GM19395 (cell line): ENCODE data around the gene AHSA1.
"Not testable (repeated sequence)": the region's sequence is repeated elsewhere in the genome, so short reads cannot be mapped to it uniquely, and the experiment has no call there.

ENCODE experiments used
- ATAC-seq: cut with Tn5 transposase; IDR thresholded peaks from one replicate; pipeline ENCODE4 v1.9.1; 2021; ENCODE audit warnings: mild to moderate bottlenecking, moderate library complexity; ENCODE audit not compliant: unreplicated experiment

AHSA1 gene

DNA sequence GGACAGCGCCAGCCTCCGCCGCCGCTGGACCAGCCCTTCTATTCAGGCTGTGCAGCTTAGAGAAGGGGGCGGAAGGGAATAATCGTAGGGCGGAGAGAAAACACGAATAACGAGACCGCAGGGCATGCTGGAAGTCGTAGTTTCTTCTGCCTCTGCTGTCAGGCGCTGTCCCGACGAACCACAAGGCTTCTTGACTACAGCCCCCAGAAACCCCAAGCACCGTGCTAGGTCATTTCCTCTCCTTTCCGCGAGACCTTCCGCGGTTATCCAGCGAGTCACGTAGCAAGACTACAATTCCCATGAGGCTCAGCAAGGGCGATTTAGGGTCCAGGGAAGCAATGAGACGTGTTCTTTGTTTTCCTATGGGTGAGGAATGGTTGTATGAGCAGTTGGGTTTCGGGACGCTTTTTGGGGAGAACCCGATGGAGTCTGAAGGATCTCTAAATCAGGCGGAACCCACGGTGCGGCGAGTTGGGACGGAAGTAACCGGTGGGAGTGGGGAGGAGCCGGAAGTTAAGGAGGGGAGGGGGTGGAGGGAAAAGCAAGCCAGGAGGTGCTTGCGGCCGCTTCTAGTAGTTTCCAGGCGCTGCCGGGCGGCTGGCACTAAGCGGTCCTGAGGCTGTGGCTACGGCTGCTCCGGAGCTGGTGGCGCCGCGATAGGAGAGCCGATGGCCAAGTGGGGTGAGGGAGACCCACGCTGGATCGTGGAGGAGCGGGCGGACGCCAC, at the start of gene AHSA1, which contains the start of gene VIPAS39:
TSS of gene AHSA1 (plus strand) at position 572 of the 727 bp plus-strand sequence. CDS start at position 669, 97 bp downstream.
TSS of gene VIPAS39 (minus strand) at position 80 of the 727 bp plus-strand sequence. CDS start 3,499 bp downstream, outside the sequence.
- ATAC-seq, result peak; percentile 91

DNA sequence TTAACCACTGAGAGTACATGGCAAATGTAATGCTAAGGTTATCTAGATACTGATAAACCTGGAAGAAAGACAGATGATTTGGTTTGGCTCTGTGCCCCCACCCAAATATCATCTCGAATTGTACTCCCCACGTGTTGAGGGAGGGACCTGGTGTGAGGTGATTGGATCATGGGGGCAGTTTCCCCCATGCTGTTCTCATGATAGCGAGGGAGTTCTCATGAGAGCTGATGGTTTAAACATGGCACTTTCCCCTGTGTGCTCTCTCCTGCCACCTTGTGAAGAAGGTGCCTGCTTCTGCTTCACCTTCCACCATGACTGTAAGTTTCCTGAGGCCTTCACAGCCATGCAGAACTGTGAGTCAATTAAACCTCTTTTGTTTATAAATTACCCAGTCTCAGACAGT, 48.8 kb upstream of the AHSA1 start:
- ATAC-seq, result no peak

DNA sequence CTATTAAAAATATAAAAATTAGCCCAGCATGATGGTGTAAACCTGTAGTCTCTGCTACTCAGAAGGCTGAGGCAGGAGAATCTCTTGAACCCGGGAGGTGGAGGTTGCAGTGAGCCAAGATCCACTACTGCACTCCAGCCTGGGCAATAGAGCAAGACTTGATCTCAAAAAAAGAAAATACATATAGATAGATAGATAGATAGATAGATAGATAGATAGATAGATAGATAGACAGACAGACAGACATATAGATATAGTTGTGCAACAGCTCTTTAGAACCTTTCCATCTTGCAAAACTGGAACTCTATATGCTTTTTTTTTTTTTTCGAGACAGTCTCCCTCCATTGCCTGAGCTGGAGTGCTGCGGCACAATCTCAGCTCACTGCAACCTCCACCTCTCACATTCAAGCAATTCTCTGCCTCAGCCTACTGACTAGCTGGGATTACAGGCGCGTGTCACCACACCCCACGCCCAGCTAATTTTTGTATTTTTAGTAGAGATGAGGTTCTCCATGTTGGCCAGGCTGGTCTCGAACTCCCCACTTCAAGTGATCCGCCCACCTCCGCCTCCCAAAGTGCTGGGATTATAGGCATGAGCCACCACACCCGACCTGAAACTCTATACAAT, 42.4 kb upstream of the AHSA1 start:
- not testable (repeated sequence) for ATAC-seq

DNA sequence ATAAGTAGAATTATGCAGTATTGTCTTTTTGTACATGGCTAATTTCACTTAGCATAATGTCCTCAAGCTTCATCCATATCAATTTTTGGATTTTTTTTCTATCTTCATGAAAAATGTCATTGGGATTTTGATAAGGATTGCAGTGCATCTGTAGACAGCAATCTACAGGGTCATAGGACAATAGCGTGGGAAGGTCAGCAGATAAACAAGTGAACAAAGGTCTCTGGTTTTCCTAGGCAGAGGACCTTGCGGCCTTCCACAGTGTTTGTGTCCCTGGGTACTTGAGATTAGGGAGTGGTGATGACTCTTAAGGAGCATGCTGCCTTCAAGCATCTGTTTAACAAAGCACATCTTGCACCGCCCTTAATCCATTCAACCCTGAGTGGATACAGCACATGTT, 41.8 kb upstream of the AHSA1 start:
- not testable (repeated sequence) for ATAC-seq

DNA sequence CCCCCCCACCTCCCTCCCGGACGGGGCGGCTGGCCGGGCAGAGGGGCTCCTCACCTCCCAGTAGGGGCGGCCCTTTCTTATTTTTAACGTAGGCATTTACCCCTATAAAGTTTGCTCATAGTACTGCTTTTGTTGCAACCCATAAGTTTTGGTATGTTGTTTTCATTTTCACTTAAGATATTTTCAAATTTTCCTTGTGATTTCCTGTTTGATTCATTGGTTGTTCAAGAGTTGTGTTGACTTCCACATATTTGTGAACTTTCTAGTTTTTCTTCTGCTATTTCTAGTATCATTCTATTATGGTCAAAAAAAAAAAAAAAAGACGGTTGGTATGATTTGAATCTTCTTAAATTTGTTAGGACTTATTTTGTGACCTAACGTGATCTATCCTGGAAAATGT, 41.1 kb upstream of the AHSA1 start:
- no peak for ATAC-seq

DNA sequence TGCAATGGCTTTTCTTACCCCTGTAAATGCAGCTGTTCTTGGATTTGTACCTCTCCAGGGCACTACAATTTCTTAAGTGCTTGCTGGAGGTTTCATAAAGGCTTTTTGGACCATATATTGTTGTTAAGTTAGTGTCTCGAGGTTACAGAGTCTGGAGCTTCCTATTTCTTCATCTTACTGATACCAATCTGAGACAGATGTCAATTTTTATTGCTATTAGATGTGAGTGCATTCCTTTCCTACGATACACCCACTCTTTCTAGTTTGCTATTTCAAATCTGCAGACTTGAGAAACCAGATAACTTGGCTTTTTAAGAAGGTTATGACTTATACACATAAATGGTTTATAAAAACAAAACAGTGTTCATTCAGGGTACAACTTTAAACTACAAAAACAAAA, 36.7 kb upstream of the AHSA1 start:
- no peak for ATAC-seq

DNA sequence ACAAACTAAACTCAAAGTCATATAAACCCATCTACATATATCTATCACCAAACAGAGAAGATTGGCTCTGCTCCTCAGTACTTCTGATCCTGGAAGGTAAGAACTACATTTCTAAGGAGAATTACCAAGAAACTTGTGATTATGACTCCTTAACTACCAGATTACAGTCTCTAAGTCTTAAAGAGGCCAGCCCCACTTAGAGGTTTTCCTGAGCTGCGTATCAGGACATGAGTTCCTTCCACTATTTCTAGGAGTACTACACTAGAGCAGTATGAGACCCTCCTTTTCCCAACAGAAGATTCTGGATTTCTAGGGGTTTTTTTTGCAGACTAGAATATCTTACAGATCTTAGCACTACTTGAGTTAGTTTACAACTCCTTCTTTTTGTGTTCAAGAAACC, 34.5 kb upstream of the AHSA1 start, which contains the start of gene NOXRED1:
TSS of gene NOXRED1 (minus strand) at position 101 of the 400 bp plus-strand sequence. CDS start 634 bp downstream, outside the sequence.
- ATAC-seq, result no peak

DNA sequence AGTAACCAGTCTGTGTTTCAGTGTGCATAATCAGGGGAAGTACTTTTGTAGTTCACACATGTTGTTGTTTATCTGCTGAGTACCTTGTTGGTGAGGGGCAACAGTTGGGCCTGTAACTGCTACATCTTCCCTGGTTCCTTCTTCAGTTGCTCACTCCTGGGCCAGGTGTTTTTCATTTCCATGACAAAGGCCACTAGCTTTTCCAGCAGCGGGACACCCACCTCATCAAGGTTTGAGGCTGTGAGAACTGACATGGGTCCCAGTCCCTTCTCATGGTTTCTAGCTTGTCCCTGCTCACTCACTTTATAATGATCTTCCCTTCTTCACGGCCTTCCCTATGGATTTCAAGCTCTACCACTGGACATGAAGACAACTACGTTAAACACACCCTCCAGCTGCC, 33.0 kb upstream of the AHSA1 start:
- ATAC-seq, result no peak

DNA sequence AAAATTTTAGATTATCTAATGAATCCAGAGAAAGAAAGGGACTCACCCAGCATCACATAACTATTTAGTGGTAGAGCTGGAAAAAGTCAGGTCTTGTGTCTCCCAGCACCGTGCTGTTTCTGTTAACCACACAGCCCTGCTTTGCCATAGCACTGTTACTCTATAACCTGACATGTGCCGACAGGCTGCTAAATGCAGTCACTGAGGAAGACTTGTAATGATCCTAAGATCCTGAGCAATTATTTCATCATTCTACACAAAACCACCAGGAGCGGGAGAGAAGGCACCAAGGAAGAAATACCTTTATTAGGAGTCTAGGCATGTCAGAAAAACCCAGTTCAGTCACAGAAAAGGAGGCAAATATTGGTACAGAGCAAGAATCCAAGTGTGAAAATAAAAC, 31.5 kb upstream of the AHSA1 start:
- ATAC-seq, result no peak

DNA sequence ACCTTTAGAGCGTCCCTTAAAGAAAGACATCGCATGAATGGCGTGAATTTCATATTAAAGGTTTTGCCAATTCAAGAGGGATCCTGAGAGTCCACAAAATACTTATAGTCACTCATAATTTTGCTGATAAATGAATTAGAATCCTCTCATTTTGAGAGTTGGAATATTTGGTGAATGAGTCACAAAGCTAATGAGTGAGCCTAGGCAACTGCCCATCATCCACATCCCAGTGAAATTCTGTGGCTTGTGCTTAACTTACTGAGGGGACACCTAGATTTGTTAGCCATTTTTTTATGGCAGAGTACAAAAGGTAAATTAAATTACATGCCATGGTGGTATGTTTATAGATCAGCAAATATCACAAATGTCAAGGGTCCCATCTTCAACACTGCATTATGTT, 21.9 kb upstream of the AHSA1 start:
- no peak for ATAC-seq

DNA sequence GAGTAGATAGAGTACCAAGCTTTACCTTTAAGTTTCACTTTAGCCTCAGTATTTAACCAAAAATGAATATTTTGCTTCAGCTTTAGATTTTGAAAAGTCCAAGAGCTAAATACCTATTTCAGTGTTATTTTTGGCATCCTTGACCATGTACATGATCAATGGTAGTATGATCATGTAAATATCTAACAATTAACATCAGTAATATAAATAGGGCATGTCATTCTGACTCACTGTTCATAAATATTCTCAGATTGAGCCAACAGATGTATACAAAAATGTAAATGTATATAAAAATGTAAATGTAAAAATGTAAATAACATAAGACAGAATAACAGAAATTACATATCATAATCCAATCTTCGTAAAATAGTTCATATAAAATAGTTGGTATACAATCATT, 19.3 kb upstream of the AHSA1 start:
- ATAC-seq, result no peak

DNA sequence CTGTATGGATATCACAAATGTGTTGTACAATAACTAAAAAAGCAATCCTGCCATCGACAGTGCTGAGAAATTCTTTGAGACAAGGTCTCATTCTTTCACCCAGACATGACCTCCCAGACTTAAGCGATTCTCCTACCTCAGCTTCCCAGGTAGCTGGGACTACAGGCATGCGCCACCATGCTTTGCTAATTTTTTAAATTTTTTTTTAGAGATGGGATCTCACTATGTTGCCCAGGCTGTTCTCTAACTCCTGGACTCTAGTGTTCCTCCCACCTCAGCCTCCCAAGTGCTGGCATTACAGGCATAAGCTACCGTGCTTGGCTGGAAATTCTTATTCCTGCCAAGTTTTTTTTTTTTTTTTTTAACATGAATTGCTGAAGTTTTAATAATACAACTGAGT, 18.0 kb upstream of the AHSA1 start:
- no peak for ATAC-seq

DNA sequence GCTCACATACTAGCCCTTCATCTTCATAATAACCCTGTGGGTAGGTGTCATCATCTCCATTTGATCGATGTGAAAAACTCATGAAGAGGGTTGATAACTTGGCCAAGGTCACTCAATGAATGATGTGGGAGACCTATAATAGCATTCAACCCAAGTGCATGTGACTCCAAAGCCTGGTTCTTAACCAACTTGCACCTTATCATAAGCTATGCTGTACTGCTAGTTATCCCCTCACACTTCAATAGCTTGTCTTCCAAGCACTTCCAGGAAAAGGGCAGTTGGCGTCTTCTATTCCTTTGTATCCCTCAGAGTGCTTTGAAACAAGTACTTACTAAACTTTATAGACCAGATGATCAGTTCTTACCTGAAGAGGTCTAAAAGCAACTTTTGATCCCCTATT, 15.7 kb upstream of the AHSA1 start:
- no peak for ATAC-seq

DNA sequence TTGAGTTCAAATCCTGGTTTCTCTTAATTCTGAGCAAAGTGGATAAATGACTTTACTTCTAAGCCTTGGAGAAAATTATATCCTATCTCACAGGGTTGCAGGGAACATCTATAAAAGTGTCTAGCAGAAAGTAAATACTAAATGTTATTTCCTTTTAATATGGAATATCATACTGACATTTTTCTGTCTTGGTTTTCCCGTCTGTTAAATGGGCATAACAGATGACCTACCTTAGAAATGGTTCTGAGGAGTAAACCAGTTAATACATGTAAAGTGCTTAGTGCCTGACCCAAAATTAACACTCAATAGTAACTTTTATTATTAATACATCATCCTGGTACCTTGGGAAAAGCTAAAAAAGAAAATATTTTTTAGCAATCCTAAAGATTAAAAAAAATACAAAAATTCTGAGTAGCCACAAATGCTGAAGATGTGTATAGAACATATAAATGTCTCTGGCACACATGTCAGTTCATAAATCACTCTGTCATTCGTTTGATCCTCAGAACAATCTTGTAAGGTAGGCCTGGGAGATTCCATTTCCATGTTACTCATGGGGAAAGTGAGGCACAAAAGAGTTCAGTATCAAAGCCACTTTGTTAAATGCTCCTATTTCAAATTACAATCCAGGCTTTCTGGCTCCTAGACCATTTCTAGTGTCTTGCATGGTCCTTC, 1.8 kb upstream of the AHSA1 start:
- ATAC-seq, result no peak

DNA sequence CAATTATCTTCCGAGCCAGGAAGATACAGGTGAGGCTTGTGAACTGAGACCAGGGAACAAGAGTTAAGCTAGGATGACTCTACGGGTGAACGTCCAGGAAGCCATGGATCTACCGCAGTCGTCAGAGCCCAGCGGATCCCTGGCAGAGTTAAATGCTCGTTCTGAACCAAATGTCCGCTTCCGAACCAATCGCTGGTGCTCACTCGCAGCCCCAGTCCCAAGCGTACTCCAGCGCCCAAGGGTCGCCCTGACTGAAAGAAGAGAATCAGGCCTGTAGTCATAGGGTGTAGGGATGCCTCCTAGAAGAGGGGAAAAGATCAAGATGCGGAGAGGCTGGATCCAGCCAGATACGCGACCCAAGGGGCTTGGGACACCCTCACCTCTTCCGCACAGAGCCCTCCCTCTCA, 775 bp upstream of the AHSA1 start:
- peak; percentile 33 for ATAC-seq

DNA sequence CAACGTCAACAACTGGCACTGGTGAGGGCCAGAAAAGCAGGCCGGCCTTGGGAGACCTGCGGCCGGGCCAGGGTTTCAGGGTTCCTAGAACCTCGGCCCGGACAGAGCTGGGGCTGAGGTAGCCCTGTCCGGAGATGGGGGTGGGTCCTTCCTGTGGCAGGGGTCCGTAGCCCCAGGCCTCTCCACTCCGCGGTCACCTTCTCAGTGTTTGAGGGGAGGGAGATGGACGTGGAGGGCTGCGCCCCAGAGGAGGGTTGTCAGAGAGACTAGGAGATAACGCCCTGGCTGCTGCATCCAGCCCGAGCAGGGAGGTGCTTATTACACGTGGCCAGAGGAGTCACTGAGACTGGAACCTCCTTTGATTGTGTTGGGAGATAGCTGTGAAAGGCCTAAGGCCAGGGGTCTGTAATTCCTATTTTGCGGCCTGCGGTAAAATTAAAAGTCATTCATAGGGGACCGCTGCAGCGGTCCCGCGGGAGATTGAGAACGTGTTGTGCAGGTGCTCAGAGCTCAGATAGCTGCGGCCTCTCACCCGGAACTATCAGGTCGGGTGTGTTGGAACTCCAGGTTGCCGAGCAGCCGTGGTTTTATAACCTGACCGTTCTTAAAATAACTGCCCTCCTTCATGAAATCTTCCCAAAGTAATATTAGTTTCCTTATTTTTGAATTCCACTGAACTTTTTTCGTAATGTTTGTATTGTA, 507 bp downstream of the AHSA1 start:
- ATAC-seq, result peak; percentile 20

DNA sequence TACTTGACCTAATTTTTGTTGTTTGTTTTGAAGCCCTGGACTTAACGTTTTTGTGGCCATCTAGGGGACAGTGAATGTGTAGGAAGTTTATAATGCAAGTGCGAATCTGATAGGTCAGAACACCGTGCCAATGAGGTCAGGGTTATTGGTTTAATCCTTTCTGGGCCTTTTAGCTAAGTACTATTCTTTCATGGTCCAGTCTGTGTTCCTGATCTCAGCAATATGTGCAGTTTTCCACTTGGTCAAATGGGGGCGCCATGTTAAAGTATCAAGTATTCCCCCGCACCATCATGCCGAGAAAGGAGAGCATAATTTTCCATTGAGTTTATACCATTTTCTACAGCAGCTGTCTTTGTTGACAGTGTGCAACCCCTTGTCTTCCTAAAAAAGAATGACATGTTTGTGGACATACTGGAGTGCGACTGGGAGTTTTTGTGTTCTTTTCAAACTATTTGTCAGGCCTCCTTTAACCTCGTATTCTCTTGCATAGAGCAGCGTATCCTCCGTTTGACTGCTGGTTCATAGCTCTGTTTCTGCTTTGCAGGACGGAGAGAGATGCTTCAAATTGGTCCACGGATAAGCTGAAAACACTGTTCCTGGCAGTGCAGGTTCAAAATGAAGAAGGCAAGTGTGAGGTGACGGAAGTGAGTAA, 1.3 kb downstream of the AHSA1 start:
- no peak for ATAC-seq

DNA sequence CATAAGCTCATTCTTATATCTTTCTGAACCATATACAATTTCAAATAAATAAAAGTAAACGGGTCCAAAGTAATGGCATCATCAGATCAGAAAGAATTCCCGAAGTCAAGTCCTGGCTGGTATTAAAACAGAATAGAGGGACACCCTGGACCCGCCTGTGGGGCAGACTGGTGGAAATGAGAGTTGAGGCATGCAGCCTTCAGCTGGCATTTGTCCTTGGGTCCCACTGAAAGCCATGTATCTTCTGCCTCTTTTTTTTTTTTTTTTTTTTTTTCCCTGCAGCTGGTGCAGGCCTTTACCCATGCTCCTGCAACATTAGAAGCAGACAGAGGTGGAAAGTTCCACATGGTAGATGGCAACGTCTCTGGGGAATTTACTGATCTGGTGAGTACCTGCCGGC, 9.9 kb downstream of the AHSA1 start:
- no peak for ATAC-seq

DNA sequence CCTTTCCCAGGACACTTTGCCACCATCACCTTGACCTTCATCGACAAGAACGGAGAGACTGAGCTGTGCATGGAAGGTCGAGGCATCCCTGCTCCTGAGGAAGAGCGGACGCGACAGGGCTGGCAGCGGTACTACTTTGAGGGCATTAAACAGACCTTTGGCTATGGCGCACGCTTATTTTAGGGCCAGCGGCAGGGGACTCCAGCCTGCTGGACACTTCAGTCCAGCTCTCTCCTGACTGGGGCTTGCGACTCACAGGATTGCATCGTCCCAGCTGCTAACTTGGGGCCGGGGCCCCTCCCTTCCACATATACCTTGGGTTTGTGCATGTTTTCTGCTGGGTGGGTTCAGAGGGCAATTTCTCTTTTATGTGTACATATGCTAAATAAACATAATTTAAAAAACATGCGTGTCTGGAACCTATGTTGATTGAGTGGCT, 11.2 kb downstream of the AHSA1 start:
- no peak for ATAC-seq

DNA sequence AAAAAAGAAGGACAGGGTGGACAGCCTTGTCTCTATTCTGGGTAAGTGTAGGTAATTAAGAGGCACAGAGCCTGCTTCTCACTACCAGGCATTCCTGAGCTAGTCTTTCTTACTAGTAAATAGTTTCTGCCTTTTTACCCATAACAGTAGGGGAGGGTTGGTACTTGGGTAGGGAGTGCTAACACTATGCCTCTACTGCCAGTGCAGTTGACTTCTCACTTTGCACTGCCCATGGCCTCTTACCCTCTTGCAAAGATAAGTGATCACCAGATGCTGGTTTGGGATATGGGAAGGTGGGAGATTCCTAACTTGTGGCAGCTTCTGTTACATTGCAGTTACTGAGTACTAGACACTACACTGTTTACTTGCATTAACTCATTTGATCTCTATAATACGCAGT, 11.6 kb downstream of the AHSA1 start:
- no peak for ATAC-seq
